ENCODE results near the gene CCNQ. TPM values are rescaled to one million over a fixed set of nuclear protein-coding genes. Genes with fewer than 3 reads are reported as not detected.
A peak's percentile ranks its signal among the peaks of the same experiment; 100 is the strongest.

The CCNQ gene
- total RNA-seq, 1 experiment from 2014 or later, result 30.4 TPM

DNA sequence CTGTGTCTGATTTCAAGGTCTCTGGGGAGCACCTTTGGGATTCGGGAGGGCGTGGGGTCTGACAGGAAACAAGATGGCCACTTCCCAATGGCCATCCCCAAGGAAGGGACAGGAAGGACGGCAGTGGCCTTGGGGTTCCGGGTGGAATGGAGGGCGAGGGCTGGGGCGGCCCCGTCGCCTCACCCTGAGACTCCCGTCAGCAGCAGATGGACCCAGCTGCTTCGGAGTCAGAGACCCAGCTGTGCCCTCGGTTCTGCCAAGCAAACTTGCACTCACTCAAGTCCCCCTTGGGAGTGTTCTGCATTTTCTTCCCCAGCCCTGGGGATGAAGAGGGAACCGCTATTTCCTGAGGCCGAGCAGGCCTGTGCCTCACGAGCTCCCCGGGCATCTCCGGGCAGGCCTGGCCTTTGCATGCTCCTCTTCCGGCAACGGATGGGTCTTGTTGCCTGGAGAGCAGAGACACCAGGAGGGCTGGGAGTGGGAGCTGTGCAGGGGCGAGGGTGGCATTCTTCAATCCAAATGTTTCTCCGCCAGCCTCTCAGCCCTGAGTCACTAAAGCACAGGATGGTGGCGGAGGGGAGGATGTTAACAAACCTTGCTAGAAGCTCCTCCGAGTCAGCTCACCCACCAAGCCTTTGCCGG, 41.2 kb upstream of the CCNQ start:
- Histone ChIP-seq H3K27me3 (ENCODE audit: control insufficient read depth, insufficient read depth, low read length) (peaks cover 43% of the 10 kb centered on the region), H3K36me3 (replicated peaks; ENCODE audit: control insufficient read depth, insufficient read depth, low read length) (no peaks in the 10 kb centered on the region), H3K4me3 (ENCODE audit: insufficient read depth, low read depth, low read length) (no peak overlapping the region)
- DNase-seq, result peak; percentile 57

DNA sequence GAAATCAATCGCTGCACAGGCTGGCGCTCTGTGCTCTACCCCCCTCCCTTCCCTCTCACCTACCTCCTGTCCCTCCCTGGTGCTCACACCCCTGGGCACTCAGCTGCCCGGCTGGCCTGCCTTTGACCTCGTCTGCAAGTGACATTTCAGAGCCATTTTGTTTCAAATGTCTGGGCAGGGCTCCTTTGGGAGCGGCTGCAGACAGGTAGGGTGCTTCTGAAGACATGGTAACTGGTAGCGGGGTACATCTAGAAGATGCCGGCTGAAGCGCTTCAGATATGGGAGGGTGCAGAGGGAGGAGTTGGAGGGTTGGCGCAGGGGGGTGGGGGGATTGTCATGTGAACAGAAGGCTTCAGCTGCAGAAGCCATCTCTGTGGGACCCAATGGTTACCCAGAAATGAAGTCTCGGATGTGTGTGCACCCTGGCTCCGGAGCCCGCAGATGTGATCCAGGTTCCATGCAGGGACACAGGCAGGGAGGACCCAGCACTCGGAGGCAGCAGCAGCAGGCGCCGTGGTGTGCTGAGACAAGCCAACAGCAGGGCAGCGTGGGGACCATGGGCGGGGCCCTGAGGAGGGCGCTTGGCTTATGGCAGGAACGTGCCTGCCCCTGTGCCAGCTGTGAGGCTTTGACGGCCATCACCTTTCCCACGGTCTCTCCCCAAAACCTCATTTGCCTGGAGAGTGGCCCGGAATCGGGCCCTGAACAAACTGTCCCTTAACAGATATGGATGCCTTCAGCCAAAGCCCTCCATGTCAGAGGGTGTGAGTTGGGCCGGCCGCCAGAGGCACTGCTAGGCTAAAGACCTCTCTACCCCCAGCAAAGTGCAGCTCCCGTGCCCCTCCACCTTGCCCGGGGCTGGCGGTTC, 40.5 kb upstream of the CCNQ start:
- Histone ChIP-seq H3K36me3 (replicated peaks; ENCODE audit: control insufficient read depth, insufficient read depth, low read length) (no peaks in the 10 kb centered on the region), H3K4me3 (ENCODE audit: insufficient read depth, low read depth, low read length) (no peak overlapping the region), H3K27me3 (ENCODE audit: control insufficient read depth, insufficient read depth, low read length) (peaks cover 35% of the 10 kb centered on the region)
- peak; percentile 18 for DNase-seq

DNA sequence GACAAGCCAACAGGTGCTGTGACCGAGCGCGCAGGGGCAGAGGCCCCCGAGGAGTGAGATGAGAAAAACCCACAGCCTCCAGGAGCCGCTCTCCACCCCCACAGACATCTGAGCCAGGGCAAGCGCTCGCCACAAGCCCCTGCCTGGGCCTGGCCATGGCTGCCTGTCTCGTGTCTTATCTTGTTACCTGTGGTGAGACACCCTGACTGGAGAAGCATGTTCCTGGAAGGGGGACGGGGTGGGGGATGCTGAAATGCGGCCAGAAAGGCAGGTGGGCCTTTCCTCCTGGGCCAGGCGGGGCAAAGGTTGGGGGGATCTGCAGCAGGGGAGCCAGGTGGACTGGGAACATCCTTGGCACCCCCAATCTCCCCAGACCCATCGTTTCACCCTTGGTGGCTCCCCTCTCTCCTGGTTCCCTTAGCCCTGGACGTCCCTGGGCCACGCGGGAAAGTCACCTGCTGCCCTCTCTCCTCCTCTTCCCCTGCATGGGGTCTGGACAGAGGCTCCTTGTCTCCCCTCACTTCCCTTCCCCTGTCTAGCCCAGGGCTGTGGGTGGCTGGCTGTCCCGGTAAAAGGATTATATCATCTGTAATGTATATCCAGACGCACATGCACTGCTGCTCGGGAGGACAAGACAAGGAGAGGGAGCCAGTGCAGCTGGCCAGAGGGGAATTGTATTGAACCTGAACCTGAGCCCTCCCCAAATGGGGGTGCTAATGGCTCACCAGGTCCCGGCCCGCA, 39.7 kb upstream of the CCNQ start:
- H3K27me3 ChIP-seq (ENCODE audit: control insufficient read depth, insufficient read depth, low read length), result peaks cover 30% of the 10 kb centered on the region
- H3K4me3 ChIP-seq (ENCODE audit: insufficient read depth, low read depth, low read length), result no peak overlapping the region
- DNase-seq, result peak; percentile 38
- H3K36me3 ChIP-seq (replicated peaks; ENCODE audit: control insufficient read depth, insufficient read depth, low read length), result no peaks in the 10 kb centered on the region

DNA sequence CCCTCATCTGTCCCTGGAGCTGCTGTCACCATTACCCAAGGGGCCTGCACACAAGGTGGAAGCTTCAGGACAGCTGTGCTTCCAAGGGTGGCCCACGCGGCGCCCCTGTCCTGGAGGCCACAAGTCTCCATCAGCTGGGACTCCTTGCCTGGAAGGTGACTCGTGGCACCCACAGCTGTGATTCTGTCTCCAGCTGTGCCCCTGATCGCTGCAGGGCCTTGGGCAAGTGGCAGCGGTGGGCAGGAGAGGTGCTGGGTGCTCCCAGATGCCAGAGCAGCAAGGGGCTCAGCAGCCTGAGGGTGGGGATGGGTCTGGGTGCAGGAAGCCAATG, 39.1 kb upstream of the CCNQ start:
- Histone ChIP-seq H3K27me3 (ENCODE audit: control insufficient read depth, insufficient read depth, low read length) (peaks cover 24% of the 10 kb centered on the region), H3K36me3 (replicated peaks; ENCODE audit: control insufficient read depth, insufficient read depth, low read length) (no peaks in the 10 kb centered on the region), H3K4me3 (ENCODE audit: insufficient read depth, low read depth, low read length) (no peak overlapping the region)
- DNase-seq, result peak; percentile 15

DNA sequence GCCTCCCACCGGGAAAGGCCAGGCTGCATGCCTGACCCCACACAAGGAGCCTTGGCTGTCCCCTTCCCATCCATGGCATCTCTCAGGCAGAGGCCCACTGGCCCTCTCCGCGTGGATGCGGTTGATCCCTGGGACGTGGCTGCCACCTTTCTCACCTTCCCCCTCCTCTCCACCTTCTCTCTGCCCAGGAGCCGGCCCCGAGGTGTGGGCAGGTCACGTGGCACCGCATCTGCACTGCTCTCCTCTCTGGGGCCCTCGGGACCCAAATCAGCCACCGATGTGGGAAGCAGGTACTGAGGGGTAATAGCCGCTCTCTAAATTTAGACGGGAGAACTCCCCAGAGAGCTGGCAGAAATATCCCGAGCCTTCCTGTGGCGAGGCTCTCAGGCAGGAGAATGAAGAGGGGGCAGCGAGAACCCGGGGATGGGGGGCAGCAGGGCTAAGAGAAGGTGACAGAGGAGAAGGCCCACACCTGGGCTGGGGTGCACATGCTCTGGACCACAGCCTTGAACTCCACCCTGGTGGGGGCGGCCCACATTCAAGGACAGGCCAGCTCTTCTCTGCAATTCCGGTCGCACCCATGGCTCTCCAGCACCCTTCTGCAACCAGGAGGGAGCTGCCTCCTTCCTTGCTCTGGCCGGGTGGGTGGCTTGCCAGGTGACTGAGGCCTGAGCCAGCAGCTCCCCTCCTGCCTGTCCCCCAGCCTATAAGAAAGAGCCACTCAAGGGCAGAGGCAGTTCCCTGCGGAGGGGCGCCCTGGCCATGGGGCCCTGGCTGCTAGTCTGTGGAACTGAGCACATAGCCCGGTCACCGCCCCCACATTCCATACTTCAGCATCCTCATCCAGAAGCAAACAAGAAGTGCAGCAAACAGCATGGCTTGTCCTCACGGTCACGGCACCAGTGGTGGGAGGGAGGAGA, 38.4 kb upstream of the CCNQ start:
- Histone ChIP-seq H3K36me3 (replicated peaks; ENCODE audit: control insufficient read depth, insufficient read depth, low read length) (no peaks in the 10 kb centered on the region), H3K4me3 (ENCODE audit: insufficient read depth, low read depth, low read length) (no peak overlapping the region), H3K27me3 (ENCODE audit: control insufficient read depth, insufficient read depth, low read length) (peaks cover 18% of the 10 kb centered on the region)
- peak; percentile 38 for DNase-seq

DNA sequence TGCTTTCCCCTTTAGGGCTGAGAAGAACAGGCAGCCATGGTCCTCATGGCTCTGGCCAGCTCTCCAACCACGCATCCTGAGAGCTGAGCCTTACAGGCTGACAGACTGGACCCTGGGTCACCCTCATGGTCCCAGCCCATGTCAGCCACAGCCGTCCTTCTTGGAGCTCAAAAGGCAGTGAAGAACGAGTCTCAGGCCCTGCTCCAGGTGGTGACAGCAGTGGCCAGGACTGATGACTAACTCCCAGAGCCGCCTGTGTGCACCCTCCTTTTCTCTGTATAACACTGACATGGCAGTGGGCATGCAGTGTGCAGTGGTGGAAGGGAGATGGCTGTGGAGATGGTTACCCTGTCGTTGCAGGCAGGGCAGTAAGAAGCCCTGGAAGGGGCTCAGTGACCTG, 37.8 kb upstream of the CCNQ start:
- Histone ChIP-seq H3K36me3 (replicated peaks; ENCODE audit: control insufficient read depth, insufficient read depth, low read length) (no peaks in the 10 kb centered on the region), H3K27me3 (ENCODE audit: control insufficient read depth, insufficient read depth, low read length) (peaks cover 12% of the 10 kb centered on the region), H3K4me3 (ENCODE audit: insufficient read depth, low read depth, low read length) (no peak overlapping the region)
- no peak for DNase-seq

DNA sequence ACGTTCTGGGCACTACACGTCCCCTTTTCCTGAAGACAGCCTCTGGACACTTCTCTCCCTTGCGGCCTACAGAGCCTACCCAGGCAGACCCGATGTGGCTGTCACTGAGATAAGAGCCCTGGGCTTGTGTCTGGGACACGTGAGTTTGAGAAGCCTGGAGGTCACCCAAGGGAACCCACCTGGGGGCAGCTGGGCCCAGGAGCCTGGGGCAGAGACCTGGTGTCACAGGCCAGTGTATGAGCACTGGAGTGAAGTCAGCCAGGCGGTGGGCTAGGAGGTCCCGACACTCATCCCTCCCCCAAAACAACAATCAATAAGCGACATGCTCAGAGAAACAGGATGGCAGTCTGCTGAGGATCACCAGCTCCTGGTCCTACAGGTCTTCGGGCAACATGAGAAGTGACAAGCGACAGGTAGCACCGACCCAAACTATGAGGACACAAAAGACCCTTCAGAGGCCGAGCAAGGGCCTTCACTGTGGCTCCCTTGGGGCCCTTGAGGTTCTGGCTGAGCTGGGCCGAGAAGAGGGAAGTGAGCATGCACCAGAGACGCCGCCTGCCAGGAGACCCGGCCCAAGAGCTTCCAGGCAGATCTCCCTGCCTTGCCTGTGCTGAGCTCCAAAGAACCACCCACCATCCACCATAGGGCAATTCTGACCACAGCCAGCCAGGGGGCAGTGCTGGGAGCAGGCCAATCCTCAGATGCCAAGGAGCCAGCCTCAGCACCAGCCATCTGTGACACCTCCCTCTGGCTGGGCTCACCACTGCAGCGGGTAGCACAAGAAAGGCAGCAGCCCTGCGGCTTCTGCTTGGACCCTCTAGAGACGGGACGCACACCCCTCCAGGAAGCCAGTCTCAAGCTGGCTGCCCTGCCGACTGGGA, 37.1 kb upstream of the CCNQ start:
- Histone ChIP-seq H3K36me3 (replicated peaks; ENCODE audit: control insufficient read depth, insufficient read depth, low read length) (no peaks in the 10 kb centered on the region), H3K27me3 (ENCODE audit: control insufficient read depth, insufficient read depth, low read length) (peaks cover 6% of the 10 kb centered on the region), H3K4me3 (ENCODE audit: insufficient read depth, low read depth, low read length) (no peak overlapping the region)
- DNase-seq, result peak; percentile 87

DNA sequence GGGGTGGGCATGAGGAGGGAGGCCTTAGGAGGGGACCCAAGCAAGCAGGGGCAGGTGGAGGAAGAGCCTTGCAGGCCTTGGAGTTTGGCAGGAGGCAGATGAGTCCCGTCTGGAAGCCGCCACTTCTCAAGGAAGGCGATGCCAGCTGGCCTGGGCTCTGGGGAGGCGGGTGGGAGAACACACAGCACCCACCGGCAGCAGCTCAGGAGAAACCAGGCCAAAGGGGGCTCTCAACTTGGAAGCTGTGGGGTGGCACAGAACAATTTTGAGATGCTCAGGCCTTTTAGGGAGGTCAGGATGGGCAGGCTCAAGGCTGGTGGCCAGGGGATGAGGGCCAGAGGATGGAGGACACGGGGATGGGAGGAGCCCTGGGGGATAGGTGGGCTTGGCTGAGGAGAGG, 36.4 kb upstream of the CCNQ start:
- H3K36me3 ChIP-seq (replicated peaks; ENCODE audit: control insufficient read depth, insufficient read depth, low read length), result no peaks in the 10 kb centered on the region
- no peak overlapping the region for H3K4me3 ChIP-seq (ENCODE audit: insufficient read depth, low read depth, low read length)
- H3K27me3 ChIP-seq (ENCODE audit: control insufficient read depth, insufficient read depth, low read length), result no peaks in the 10 kb centered on the region; the same call in 1 of the 2 replicates
- peak; percentile 30 for DNase-seq

DNA sequence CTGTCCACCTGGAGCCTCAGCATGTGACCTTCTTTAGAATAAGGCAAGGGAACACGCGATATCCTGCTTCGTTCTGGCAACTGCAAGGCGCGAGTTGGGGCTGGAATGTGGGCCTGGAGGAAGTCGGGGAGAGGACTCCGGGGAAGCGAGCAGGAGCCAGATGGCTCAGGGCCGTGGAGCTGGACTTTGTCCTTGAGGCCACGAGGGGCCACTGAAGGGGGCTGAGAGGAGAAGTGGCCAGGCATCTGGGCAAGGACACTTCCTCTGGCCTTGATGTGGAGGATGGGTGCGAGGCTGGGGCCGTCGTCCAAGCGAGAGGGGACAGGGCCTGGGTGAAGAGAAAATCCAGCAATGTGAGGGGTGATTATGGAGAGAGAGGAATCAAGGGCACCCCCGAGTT, 35.9 kb upstream of the CCNQ start:
- Histone ChIP-seq H3K36me3 (replicated peaks; ENCODE audit: control insufficient read depth, insufficient read depth, low read length) (no peaks in the 10 kb centered on the region), H3K27me3 (ENCODE audit: control insufficient read depth, insufficient read depth, low read length) (no peaks in the 10 kb centered on the region), H3K4me3 (ENCODE audit: insufficient read depth, low read depth, low read length) (no peak overlapping the region)
- DNase-seq, result peak; percentile 28

DNA sequence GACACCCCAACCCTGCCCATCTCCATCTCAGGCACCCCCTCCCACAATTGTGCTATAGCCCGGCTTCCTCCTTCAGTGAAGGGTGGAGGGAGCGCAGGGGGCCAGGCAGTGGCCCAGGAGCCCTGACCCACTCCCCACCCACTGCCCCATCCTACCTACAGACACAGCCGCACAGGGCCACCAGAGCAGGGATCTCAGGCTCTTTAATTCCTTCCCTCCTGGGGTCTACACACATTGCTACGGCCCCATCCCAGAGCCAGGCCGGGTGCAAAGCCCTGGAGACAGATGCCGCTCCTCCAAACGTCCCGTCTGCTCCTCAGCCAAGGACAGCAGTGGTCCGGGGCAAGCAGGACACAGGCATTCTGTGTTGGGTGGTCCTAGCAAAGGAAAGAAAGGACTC, 35.3 kb upstream of the CCNQ start:
- no peaks in the 10 kb centered on the region for H3K27me3 ChIP-seq (ENCODE audit: control insufficient read depth, insufficient read depth, low read length)
- no peak overlapping the region for H3K4me3 ChIP-seq (ENCODE audit: insufficient read depth, low read depth, low read length)
- no peaks in the 10 kb centered on the region for H3K36me3 ChIP-seq (replicated peaks; ENCODE audit: control insufficient read depth, insufficient read depth, low read length)
- no peak for DNase-seq

DNA sequence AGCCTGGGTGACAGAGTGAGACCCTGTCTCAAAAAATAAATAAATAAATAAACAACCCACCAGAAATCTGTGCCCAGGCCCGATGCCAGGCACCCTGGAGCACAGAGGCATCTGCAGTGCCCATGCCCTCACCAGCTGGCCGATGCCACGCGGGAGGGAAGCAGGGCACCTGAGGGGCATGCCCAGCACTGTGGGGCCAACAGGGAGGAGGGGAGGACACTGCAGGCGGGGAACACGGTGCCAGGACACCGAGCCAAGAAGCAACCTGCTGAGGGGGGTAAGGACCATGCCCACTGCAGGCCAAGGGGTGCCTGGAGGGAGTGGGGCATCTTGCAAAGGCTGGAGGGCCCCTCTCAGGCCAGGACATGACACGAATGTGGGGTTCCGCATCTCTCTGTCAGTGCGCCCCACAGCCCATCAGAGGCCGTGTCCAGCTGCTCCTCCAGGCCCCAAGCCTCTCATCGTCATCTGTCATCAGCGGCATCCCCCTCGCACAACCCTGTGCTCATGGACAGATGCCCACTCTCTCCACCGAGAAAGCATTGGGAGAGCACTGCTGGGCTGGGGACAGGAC, 34.8 kb upstream of the CCNQ start:
- no peaks in the 10 kb centered on the region for H3K27me3 ChIP-seq (ENCODE audit: control insufficient read depth, insufficient read depth, low read length)
- no peak overlapping the region for H3K4me3 ChIP-seq (ENCODE audit: insufficient read depth, low read depth, low read length)
- no peaks in the 10 kb centered on the region for H3K36me3 ChIP-seq (replicated peaks; ENCODE audit: control insufficient read depth, insufficient read depth, low read length)
- peak; percentile 25 for DNase-seq

DNA sequence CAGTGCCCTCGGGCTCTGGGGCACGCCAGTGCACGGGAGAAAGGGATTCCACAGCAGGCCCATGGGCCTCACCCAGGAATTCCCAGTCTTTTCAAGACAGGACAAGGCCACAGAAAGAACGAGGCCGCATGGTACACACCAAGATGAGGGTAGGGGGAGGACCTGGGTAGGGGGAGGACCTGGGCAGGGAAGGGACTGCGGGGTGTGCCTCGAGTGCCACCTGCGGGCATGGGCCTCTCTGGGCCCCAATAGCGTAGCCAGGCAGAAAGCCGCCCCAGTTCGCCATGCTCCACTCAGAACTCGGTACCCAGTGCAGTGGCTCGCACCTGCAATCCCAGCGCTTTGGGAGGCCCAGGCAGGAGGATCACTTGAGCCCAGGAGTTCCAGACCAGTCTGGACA, 34.1 kb upstream of the CCNQ start:
- Histone ChIP-seq H3K27me3 (ENCODE audit: control insufficient read depth, insufficient read depth, low read length) (no peaks in the 10 kb centered on the region), H3K4me3 (ENCODE audit: insufficient read depth, low read depth, low read length) (no peak overlapping the region), H3K36me3 (replicated peaks; ENCODE audit: control insufficient read depth, insufficient read depth, low read length) (no peaks in the 10 kb centered on the region)
- peak; percentile 26 for DNase-seq

DNA sequence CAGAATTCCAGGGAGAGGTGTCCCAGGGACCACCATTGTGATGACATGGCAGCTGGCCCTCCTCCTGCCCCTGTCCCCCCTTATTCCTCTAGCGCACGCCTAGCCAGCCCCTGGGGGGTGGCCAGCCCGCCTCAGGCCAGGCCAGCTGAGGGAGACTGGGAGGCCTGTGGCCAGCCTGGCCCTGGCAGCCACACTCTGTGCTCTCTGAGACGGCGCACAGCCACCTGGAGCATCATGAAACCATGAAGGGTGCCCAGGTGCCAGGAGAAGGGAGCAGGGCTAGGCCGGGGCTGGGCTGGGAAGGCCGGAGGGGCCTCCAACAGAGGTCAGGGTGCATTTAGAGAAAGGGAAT, 33.6 kb upstream of the CCNQ start:
- no peaks in the 10 kb centered on the region for H3K36me3 ChIP-seq (replicated peaks; ENCODE audit: control insufficient read depth, insufficient read depth, low read length)
- no peak overlapping the region for H3K4me3 ChIP-seq (ENCODE audit: insufficient read depth, low read depth, low read length)
- no peak for DNase-seq
- H3K27me3 ChIP-seq (ENCODE audit: control insufficient read depth, insufficient read depth, low read length), result no peaks in the 10 kb centered on the region
